SK-N-SH treated with all-trans-retinoic acid at 6 μM for 48 hours (cell line): ENCODE measurements around the gene FAM234A.

Experiments
- ATAC-seq: fragments of 200-7000 bp; cut with Tn5 transposase; 3 replicates; pipeline ENCODE4 v1.9.1; 2020; ENCODE audit warnings: mild to moderate bottlenecking, moderate library complexity
- ARNTL ChIP-seq: fragments of 450-650 bp; formaldehyde crosslinking; IDR thresholded peaks from 2 replicates; pipeline ENCODE4 v1.5.0; 2020; ENCODE audit warnings: low read depth, mild to moderate bottlenecking, moderate library complexity, borderline replicate concordance
- BACH2 ChIP-seq: fragments of 250-450 bp; sonication (Bioruptor Pico); IDR thresholded peaks from 2 replicates; pipeline ENCODE4 v1.9.0; 2021; ENCODE audit warnings: mild to moderate bottlenecking, borderline replicate concordance
- CREB5 ChIP-seq: fragments of 250-450 bp; sonication (Bioruptor Pico); IDR thresholded peaks from 2 replicates; pipeline ENCODE4 v1.5.1; 2020; ENCODE audit warnings: low read depth, mild to moderate bottlenecking, moderate library complexity
- ESRRG ChIP-seq: fragments of 250-450 bp; sonication (Bioruptor Pico); IDR thresholded peaks from 2 replicates; pipeline ENCODE4 v1.6.1; 2021; ENCODE audit warnings: mild to moderate bottlenecking
- GLIS3 ChIP-seq: fragments of 250-450 bp; sonication (Bioruptor Pico); IDR thresholded peaks from 2 replicates; pipeline ENCODE4 v1.5.0; 2020; ENCODE audit warnings: mild to moderate bottlenecking, moderate library complexity
- ISL1 ChIP-seq: fragments of 250-450 bp; sonication (Bioruptor Pico); IDR thresholded peaks from 2 replicates; pipeline ENCODE4 v2.1.2; 2022; ENCODE audit warnings: mild to moderate bottlenecking, moderate library complexity
- OSR1 ChIP-seq: fragments of 250-450 bp; sonication (Bioruptor Pico); IDR thresholded peaks from 2 replicates; pipeline ENCODE4 v1.8.0; 2022; ENCODE audit warnings: moderate library complexity, mild to moderate bottlenecking, inconsistent platforms
- POU6F1 ChIP-seq: fragments of 250-450 bp; sonication (Bioruptor Pico); IDR thresholded peaks from 2 replicates; pipeline ENCODE4 v1.8.0; 2021; ENCODE audit warnings: low read depth, mild to moderate bottlenecking, moderate library complexity, borderline replicate concordance
- RARB ChIP-seq: fragments of 250-450 bp; sonication (Bioruptor Pico); IDR thresholded peaks from 2 replicates; pipeline ENCODE4 v1.8.0; 2021; ENCODE audit warnings: mild to moderate bottlenecking, moderate library complexity
- SNAI2 ChIP-seq: fragments of 250-450 bp; sonication (Bioruptor Pico); IDR thresholded peaks from 2 replicates; pipeline ENCODE4 v1.5.0; 2020; ENCODE audit warnings: mild to moderate bottlenecking, moderate library complexity
- TCF4 ChIP-seq: fragments of 250-450 bp; sonication (Bioruptor Pico); IDR thresholded peaks from 2 replicates; pipeline ENCODE4 v1.8.0; 2021; ENCODE audit warnings: mild to moderate bottlenecking, moderate library complexity, borderline replicate concordance
- TOX ChIP-seq: fragments of 250-450 bp; sonication (Bioruptor Pico); IDR thresholded peaks from 2 replicates; pipeline ENCODE4 v1.8.0; 2021; ENCODE audit warnings: mild to moderate bottlenecking, moderate library complexity, borderline replicate concordance
- TSHZ2 ChIP-seq: fragments of 250-450 bp; sonication (Bioruptor Pico); IDR thresholded peaks from 2 replicates; pipeline ENCODE4 v1.5.0; 2020; ENCODE audit warnings: mild to moderate bottlenecking, moderate library complexity
- ZFP3 ChIP-seq: fragments of 250-450 bp; sonication (Bioruptor Pico); IDR thresholded peaks from 2 replicates; pipeline ENCODE4 v1.5.0; 2020; ENCODE audit warnings: mild to moderate bottlenecking, moderate library complexity
- ZNF565 ChIP-seq: fragments of 450-650 bp; formaldehyde crosslinking; conservative IDR thresholded peaks from 2 replicates; pipeline ENCODE4 v1.5.0; 2020; ENCODE audit warnings: low read depth, mild to moderate bottlenecking, moderate library complexity
- ZNF8 ChIP-seq: fragments of 450-650 bp; formaldehyde crosslinking; IDR thresholded peaks from 2 replicates; pipeline ENCODE4 v1.5.0; 2020; ENCODE audit warnings: mild to moderate bottlenecking, moderate library complexity

Gene FAM234A

GRCh38 chr16:247027-247426, 12.4 kb downstream of the FAM234A start:
- no peak for ATAC-seq

GRCh38 chr16:249431-249830, 14.8 kb downstream of the FAM234A start:
- ATAC-seq = no peak
- TF ChIP-seq ZFP3 (CRISPR knock-in tag) = no peak
- TF ChIP-seq ESRRG (CRISPR knock-in tag) = no peak
- TF ChIP-seq ARNTL (CRISPR knock-in tag) = no peak
- TF ChIP-seq SNAI2 (CRISPR knock-in tag) = no peak
- TF ChIP-seq RARB (CRISPR knock-in tag) = no peak
- no peak for TF ChIP-seq ZNF565 (CRISPR knock-in tag)
- no peak for TF ChIP-seq TOX (CRISPR knock-in tag)
- no peak for TF ChIP-seq POU6F1 (CRISPR knock-in tag)

More at GRCh38 chr16:247027-247426, 12.4 kb downstream of the FAM234A start:
- TF ChIP-seq ZNF8 (CRISPR knock-in tag) = no peak
- TF ChIP-seq POU6F1 (CRISPR knock-in tag) = no peak
- TF ChIP-seq BACH2 = no peak

GRCh38 chr16:252366-253337, 18.0 kb downstream of the FAM234A start:
- no peak for ATAC-seq

More at GRCh38 chr16:252366-253337, 18.0 kb downstream of the FAM234A start:
- TF ChIP-seq CREB5 (no peak), ISL1 (CRISPR knock-in tag) (no peak), TSHZ2 (CRISPR knock-in tag) (no peak), TCF4 (CRISPR knock-in tag) (no peak), OSR1 (CRISPR knock-in tag) (no peak), ARNTL (CRISPR knock-in tag) (no peak), POU6F1 (CRISPR knock-in tag) (no peak), GLIS3 (CRISPR knock-in tag) (no peak)
